NCI-H2196 (cell line): ENCODE data around the gene CD109.
"Not testable (repeated sequence)": the region's sequence is repeated elsewhere in the genome, so short reads cannot be mapped to it uniquely, and the experiment has no call there.

Experiments
- DNase-seq: peaks from one replicate; lab custom pipeline; 2025; ENCODE audit not compliant: unreplicated experiment; lab: John Stamatoyannopoulos, UW

CD109 gene

GRCh38 chr6:73851048-73851447, 155.0 kb downstream of the CD109 start:
- DNase-seq = not testable (repeated sequence)

GRCh38 chr6:73854998-73855718, 159.2 kb downstream of the CD109 start:
- peak; percentile 67 for DNase-seq

- no peak for DNase-seq
These were observed 161.4 kb downstream of the CD109 start for GRCh38 chr6:73857341-73857890.

- DNase-seq = no peak
These were observed 162.4 kb downstream of the CD109 start for GRCh38 chr6:73858376-73858775.

- DNase-seq = no peak
These were observed 164.3 kb downstream of the CD109 start for GRCh38 chr6:73860303-73860702.

- no peak for DNase-seq
These were observed 170.3 kb downstream of the CD109 start for GRCh38 chr6:73866305-73866704.

GRCh38 chr6:73867411-73867810, 171.4 kb downstream of the CD109 start:
- DNase-seq = no peak

GRCh38 chr6:73870907-73871306, 174.9 kb downstream of the CD109 start:
- DNase-seq = no peak

GRCh38 chr6:73873081-73873480, 177.1 kb downstream of the CD109 start:
- no peak for DNase-seq
